Heart left ventricle (tissue), 13 donors: ENCODE measurements around the gene RPS6KA5.

ENCODE experiments used
- CTCF ChIP-seq, 12 donors: fragments of 200-600 bp; sonication (generic) in 4 of 12; IDR thresholded peaks; one replicate each; pipeline versions ENCODE4 v1.5.0 to v1.8.0; 2018 to 2022; ENCODE audit warnings: antibody characterized with exemption in 12 of 12, mild to moderate bottlenecking in 5 of 12
- POLR2A ChIP-seq, 2 donors: fragments of 450-650 bp; IDR thresholded peaks; one replicate each; pipeline ENCODE4 v1.6.1; 2017; ENCODE audit warnings: antibody characterized with exemption in 2 of 2, mild to moderate bottlenecking in 2 of 2, moderate library complexity in 2 of 2
- donor health status: ischemic (EF 13 %, LVEDD 7.1; RV severe dilation, severe dysfunction).
- donor health status: DM: no; HTN: yes; CAD: no.
- donor health status: DM: no; HTN: no; CAD: no.
- donor health status: ischemic (EF 25% LVEDD 6.9; RV normal size, moderate dysfunction).
- donor health status: ischemic (EF 25% LVEDD 5.7; RV mildly dilated, moderate dysfunction).
- donor health status: ischemic (EF 35%, LVEDD 5.7; RV mildly dilated, moderate dysfunction).
- donor health status: nonischemic (EF 11% LVEDD 7.7; RV severe dilation, severe dysfunction).
- donor health status: DM: yes; HTN: yes; CAD: no.
- donor health status: PGD.
- donor health status: ischemic (EF 29% LVEDD 5.4; RV normal size, mild dysfunction).
- donor health status: nonischemic (EF 23%, LVEDD 6.1; RV moderate dilation, normal function).

GRCh38 chr14:90815822-90816662 lies 244.4 kb downstream of the RPS6KA5 start, which contains the start of gene TTC7B:
- peak in 8 of 12 donors; percentile 10 to 45 (median 28) for TF ChIP-seq CTCF (IDR thresholded peaks at IDR 0.05)
- no peak for TF ChIP-seq POLR2A (IDR thresholded peaks at IDR 0.05)
